ENCODE results near the gene TSC22D1. TPM values are rescaled to one million over a fixed set of nuclear protein-coding genes. Genes with fewer than 3 reads are reported as not detected.

Gene TSC22D1
- total and polyA plus RNA-seq, 2 experiments from 2014 or later = 173 to 195 TPM

GRCh38 chr13:44406617-44407016, 169.5 kb downstream of the TSC22D1 start:
- H3K4me3 ChIP-seq = no peak overlapping the region
- H3K4me1 ChIP-seq (ENCODE audit: insufficient read depth) = peaks cover 37% of the 10 kb centered on the region
- no peak for DNase-seq (ENCODE audit: low spot score)
- no peak overlapping the region for H2AFZ ChIP-seq
- TF ChIP-seq EZH2phosphoT487 (IDR thresholded peaks at IDR 0.05; ENCODE audit: low read depth, severe bottlenecking, unreplicated experiment) = no peak
- no peak for TF ChIP-seq CTCF (IDR thresholded peaks at IDR 0.05; ENCODE audit: poor library complexity)
- TF ChIP-seq EZH2 (IDR thresholded peaks at IDR 0.05; ENCODE audit: borderline replicate concordance) = no peak
- no peak overlapping the region for H3K4me2 ChIP-seq
- H3K27ac ChIP-seq = no peak overlapping the region
- H3K79me2 ChIP-seq = no peaks in the 10 kb centered on the region
- no peaks in the 10 kb centered on the region for H3K9me2 ChIP-seq (replicated peaks; ENCODE audit: insufficient read depth)
- H3K9me3 ChIP-seq (ENCODE audit: low read depth) = no peaks in the 10 kb centered on the region
- no peaks in the 10 kb centered on the region for H4K20me1 ChIP-seq (ENCODE audit: insufficient read depth, poor library complexity, severe bottlenecking)
- H3K27me3 ChIP-seq = no peaks in the 10 kb centered on the region
- no peaks in the 10 kb centered on the region for H3K36me3 ChIP-seq (replicated peaks; ENCODE audit: insufficient read depth, low read depth)
- 98% methylated on average over 5 of the region's 5 CpGs for WGBS (ENCODE audit: low lambda C conversion rate, missing lambda C conversion rate)

GRCh38 chr13:44404261-44405132, 171.6 kb downstream of the TSC22D1 start:
- no peaks in the 10 kb centered on the region for H3K9me3 ChIP-seq (ENCODE audit: low read depth)
- H3K79me2 ChIP-seq = no peaks in the 10 kb centered on the region
- peak overlapping the region; percentile 78 for H3K27ac ChIP-seq
- 32% methylated on average over 15 of the region's 15 CpGs for WGBS (ENCODE audit: low lambda C conversion rate, missing lambda C conversion rate)
- H2AFZ ChIP-seq = peak overlapping the region; percentile 59
- H3K9me2 ChIP-seq (replicated peaks; ENCODE audit: insufficient read depth) = no peaks in the 10 kb centered on the region
- peaks cover 37% of the 10 kb centered on the region for H3K4me1 ChIP-seq (ENCODE audit: insufficient read depth)
- no peaks in the 10 kb centered on the region for H3K36me3 ChIP-seq (replicated peaks; ENCODE audit: insufficient read depth, low read depth)
- TF ChIP-seq EZH2phosphoT487 (IDR thresholded peaks at IDR 0.05; ENCODE audit: low read depth, severe bottlenecking, unreplicated experiment) (no peak), CTCF (IDR thresholded peaks at IDR 0.05; ENCODE audit: poor library complexity) (no peak), EZH2 (IDR thresholded peaks at IDR 0.05; ENCODE audit: borderline replicate concordance) (no peak)
- H3K4me3 ChIP-seq = no peak overlapping the region
- no peaks in the 10 kb centered on the region for H4K20me1 ChIP-seq (ENCODE audit: insufficient read depth, poor library complexity, severe bottlenecking)
- peak; percentile 56 for DNase-seq (ENCODE audit: low spot score)
- peak overlapping the region; percentile 65 for H3K4me2 ChIP-seq
- H3K27me3 ChIP-seq = no peaks in the 10 kb centered on the region

- no peaks in the 10 kb centered on the region for H3K27me3 ChIP-seq
- peaks cover 37% of the 10 kb centered on the region for H3K4me1 ChIP-seq (ENCODE audit: insufficient read depth)
- no peaks in the 10 kb centered on the region for H3K9me3 ChIP-seq (ENCODE audit: low read depth)
- TF ChIP-seq EZH2phosphoT487 (IDR thresholded peaks at IDR 0.05; ENCODE audit: low read depth, severe bottlenecking, unreplicated experiment) = no peak
- no peak for TF ChIP-seq CTCF (IDR thresholded peaks at IDR 0.05; ENCODE audit: poor library complexity)
- WGBS (ENCODE audit: low lambda C conversion rate, missing lambda C conversion rate) = 38% methylated on average over 11 of the region's 11 CpGs
- H2AFZ ChIP-seq = peak overlapping the region; percentile 9
- H3K9me2 ChIP-seq (replicated peaks; ENCODE audit: insufficient read depth) = no peaks in the 10 kb centered on the region
- no peaks in the 10 kb centered on the region for H3K79me2 ChIP-seq
- no peaks in the 10 kb centered on the region for H3K36me3 ChIP-seq (replicated peaks; ENCODE audit: insufficient read depth, low read depth)
- peak overlapping the region; percentile 65 for H3K4me2 ChIP-seq
- no peaks in the 10 kb centered on the region for H4K20me1 ChIP-seq (ENCODE audit: insufficient read depth, poor library complexity, severe bottlenecking)
- H3K27ac ChIP-seq = peak overlapping the region; percentile 78
- DNase-seq (ENCODE audit: low spot score) = no peak
- no peak overlapping the region for H3K4me3 ChIP-seq
Observed at GRCh38 chr13:44403461-44404056, 172.6 kb downstream of the TSC22D1 start.

Measured in hepatocyte (in vitro differentiated cells).